Smooth muscle cell (in vitro differentiated cells): ENCODE measurements around the gene HTN1. TPM values are rescaled to one million over a fixed set of nuclear protein-coding genes. Genes with fewer than 3 reads are reported as not detected.
"Not testable (repeated sequence)": the region's sequence is repeated elsewhere in the genome, so short reads cannot be mapped to it uniquely, and the experiment has no call there.

Source experiments
- DNase-seq: peaks from one replicate; lab custom pipeline; 2025; ENCODE audit not compliant: unreplicated experiment; lab: John Stamatoyannopoulos, UW
- H2AFZ ChIP-seq: fragments of 200-600 bp; sonication (generic); 2 replicates; pipeline ENCODE4 v1.6.0; 2016; ENCODE audit warnings: antibody characterized with exemption, low read depth, mild to moderate bottlenecking
- H3F3A ChIP-seq: fragments of 200-600 bp; sonication (generic); 2 replicates; pipeline ENCODE4 v1.6.0; 2017; ENCODE audit warnings: antibody characterized with exemption, low read depth
- H3K27ac ChIP-seq: fragments of 200-600 bp; sonication (generic); 2 replicates; pipeline ENCODE4 v1.5.1; 2016; ENCODE audit warnings: low read depth, mild to moderate bottlenecking
- H3K27me3 ChIP-seq: fragments of 200-600 bp; sonication (generic); 2 replicates; pipeline ENCODE4 v1.6.1; 2016; ENCODE audit warnings: low read depth, mild to moderate bottlenecking
- H3K36me3 ChIP-seq: fragments of 200-600 bp; sonication (generic); 2 replicates; pipeline ENCODE4 v1.5.1; 2016; ENCODE audit warnings: low read depth
- H3K4me1 ChIP-seq: fragments of 200-600 bp; sonication (generic); 2 replicates; pipeline ENCODE4 v1.5.1; 2016; ENCODE audit warnings: low read depth
- H3K4me2 ChIP-seq: fragments of 200-600 bp; sonication (generic); 2 replicates; pipeline ENCODE4 v1.6.0; 2016; ENCODE audit warnings: mild to moderate bottlenecking
- H3K4me3 ChIP-seq: fragments of 200-600 bp; sonication (generic); 2 replicates; pipeline ENCODE4 v1.5.1; 2016; ENCODE audit warnings: mild to moderate bottlenecking
- H3K79me2 ChIP-seq: fragments of 200-600 bp; sonication (generic); 2 replicates; pipeline ENCODE4 v1.6.0; 2016; ENCODE audit warnings: low read depth, mild to moderate bottlenecking
- H3K9ac ChIP-seq: fragments of 200-600 bp; sonication (generic); 2 replicates; pipeline ENCODE4 v1.6.0; 2016; ENCODE audit warnings: low read depth
- H3K9me3 ChIP-seq: fragments of 200-600 bp; sonication (generic); replicated peaks from 2 replicates; pipeline ENCODE4 v1.5.1; 2016; ENCODE audit warnings: low read depth
- H4K20me1 ChIP-seq: fragments of 200-600 bp; sonication (generic); 2 replicates; pipeline ENCODE4 v1.6.0; 2016; ENCODE audit warnings: low read depth
- CTCF ChIP-seq: fragments of 200-600 bp; sonication (generic); IDR thresholded peaks from 2 replicates; pipeline ENCODE4 v1.5.1; 2017; ENCODE audit warnings: borderline replicate concordance, mild to moderate bottlenecking, antibody characterized with exemption; ENCODE audit not compliant: insufficient read depth, poor library complexity, severe bottlenecking
- WGBS: methylation state at CpG from one replicate; pipeline ENCODE4 v1.1.7; 2016; ENCODE audit warnings: low lambda C conversion rate; 5-methylcytosine and 5-hydroxymethylcytosine counted together
- polyA plus RNA-seq: library from polyadenylated mRNA; unstranded; fragments of >200 nt; fragmentation: Nextera tagmentation; extraction: Ambion mirVana; gene quantifications from 2 replicates; pipeline ENCODE4 v1.2.1, GENCODE V29; 2016
- total RNA-seq: library from RNA; depleted of rRNA; stranded (reverse); fragments of >200 nt; gene quantifications from 2 replicates; pipeline ENCODE4 v1.2.3, GENCODE V29; 2014

Gene HTN1
- total and polyA plus RNA-seq, 2 experiments from 2014 or later = 0.54 TPM; not detected in 1

DNA sequence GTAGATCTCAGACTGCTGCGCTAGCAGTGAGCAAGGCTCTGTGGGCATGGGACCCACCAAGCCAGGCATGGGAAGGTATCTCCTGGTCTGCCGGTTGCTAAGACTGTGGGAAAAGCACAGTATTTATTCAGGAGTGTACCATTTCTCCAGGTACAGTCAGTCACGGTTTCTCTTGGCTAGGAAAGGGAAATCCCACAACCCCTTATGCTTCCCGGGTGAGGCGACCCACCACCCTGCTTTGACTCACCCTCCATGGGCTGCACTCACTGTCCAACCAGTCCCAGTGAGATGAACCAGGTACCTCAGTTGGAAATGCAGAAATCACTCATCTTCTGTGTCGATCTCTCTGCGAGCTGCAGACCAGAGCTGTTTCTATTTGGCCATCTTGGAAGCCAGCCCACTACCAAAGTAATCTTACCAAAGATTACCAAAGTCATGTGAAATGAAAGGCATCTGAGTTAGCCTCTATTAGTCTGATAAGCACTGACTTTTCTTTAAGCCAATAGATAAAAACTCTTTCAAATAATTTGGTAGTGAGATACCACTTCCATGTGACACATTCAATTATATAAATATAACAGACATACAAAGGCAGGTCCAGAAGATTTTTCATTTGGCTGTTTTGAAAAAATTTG, 8.5 kb upstream of the HTN1 start:
- Histone ChIP-seq H3K9ac (no peak overlapping the region), H2AFZ (no peak overlapping the region), H3K4me3 (no peak overlapping the region), H3K79me2 (no peaks in the 10 kb centered on the region), H4K20me1 (no peaks in the 10 kb centered on the region), H3K27me3 (no peaks in the 10 kb centered on the region), H3K4me1 (no peaks in the 10 kb centered on the region), H3K4me2 (no peak overlapping the region), H3F3A (no peaks in the 10 kb centered on the region), H3K27ac (no peak overlapping the region), H3K36me3 (no peaks in the 10 kb centered on the region), H3K9me3 (no peaks in the 10 kb centered on the region)
- TF ChIP-seq CTCF = no peak
- 90% methylated on average over 7 of the region's 7 CpGs for whole genome bisulfite sequencing
- DNase-seq = no peak

GRCh38 chr4:70056534-70056933, 6.3 kb downstream of the HTN1 start:
- not testable (repeated sequence) for H3K36me3 ChIP-seq, DNase-seq, H3K9me3 ChIP-seq, H3K4me2 ChIP-seq, H3K9ac ChIP-seq, H2AFZ ChIP-seq, H3K4me1 ChIP-seq, H3K4me3 ChIP-seq, H3K27me3 ChIP-seq, H3K79me2 ChIP-seq, H4K20me1 ChIP-seq, H3F3A ChIP-seq, H3K27ac ChIP-seq
- 42% methylated on average over 1 of the region's 1 CpG for WGBS

GRCh38 chr4:70057651-70058050, 7.4 kb downstream of the HTN1 start:
- H3K36me3 ChIP-seq = no peaks in the 10 kb centered on the region
- 91% methylated on average over 1 of the region's 1 CpG for WGBS
- no peak overlapping the region for H2AFZ ChIP-seq
- H3K4me3 ChIP-seq = no peak overlapping the region
- no peaks in the 10 kb centered on the region for H3F3A ChIP-seq
- TF ChIP-seq CTCF = no peak
- H3K27me3 ChIP-seq = no peaks in the 10 kb centered on the region
- no peak for DNase-seq
- no peaks in the 10 kb centered on the region for H3K79me2 ChIP-seq
- no peak overlapping the region for H3K9ac ChIP-seq
- no peaks in the 10 kb centered on the region for H3K9me3 ChIP-seq
- H3K4me1 ChIP-seq = no peaks in the 10 kb centered on the region
- H3K4me2 ChIP-seq = no peak overlapping the region
- H3K27ac ChIP-seq = no peak overlapping the region
- no peaks in the 10 kb centered on the region for H4K20me1 ChIP-seq

- H3K4me1 ChIP-seq = no peaks in the 10 kb centered on the region
- H3K9me3 ChIP-seq = no peaks in the 10 kb centered on the region
- no peaks in the 10 kb centered on the region for H3K27me3 ChIP-seq
- no peaks in the 10 kb centered on the region for H3K79me2 ChIP-seq
- H4K20me1 ChIP-seq = no peaks in the 10 kb centered on the region
- no peak overlapping the region for H3K4me3 ChIP-seq
- DNase-seq = no peak
- no peak overlapping the region for H2AFZ ChIP-seq
- H3K27ac ChIP-seq = no peak overlapping the region
- no peaks in the 10 kb centered on the region for H3F3A ChIP-seq
- H3K4me2 ChIP-seq = no peak overlapping the region
- H3K36me3 ChIP-seq = no peaks in the 10 kb centered on the region
- H3K9ac ChIP-seq = no peak overlapping the region
- TF ChIP-seq CTCF = no peak
Observed at GRCh38 chr4:70059149-70059548, 8.9 kb downstream of the HTN1 start.
